WTC11 (cell line): ENCODE results near the gene C6orf132. TPM values are rescaled to one million over a fixed set of nuclear protein-coding genes. Genes with fewer than 3 reads are reported as not detected.
"Not testable (repeated sequence)": the region's sequence is repeated elsewhere in the genome, so short reads cannot be mapped to it uniquely, and the experiment has no call there.

ENCODE experiments used
- ATAC-seq: fragments of 200-7000 bp; cut with Tn5 transposase; 2 replicates; pipeline ENCODE4 v1.10.0; 2021; ENCODE audit warnings: mild to moderate bottlenecking, moderate library complexity
- CTCF ChIA-PET: fragments of 300-600 bp; sonication (Branson Sonifier 250); formaldehyde crosslinking; loops from one replicate; lab custom pipeline; 2021; ENCODE audit warnings: antibody characterized with exemption; lab: Charles Lee
- POLR2A ChIA-PET: fragments of 350-600 bp; sonication (Branson Sonifier 250); formaldehyde crosslinking; loops from one replicate; lab custom pipeline; 2021; ENCODE audit warnings: antibody characterized with exemption; lab: Charles Lee
- DNase-seq: peaks from one replicate; pipeline ENCODE4 v3.0.0; 2021; ENCODE audit warnings: low spot score
- H3K27ac Mint-ChIP-seq: 2 replicates; pipeline ENCODE4 v1.8.0; 2021; ENCODE audit warnings: mixed read lengths
- H3K27me3 Mint-ChIP-seq: 2 replicates; pipeline ENCODE4 v1.8.0; 2021; ENCODE audit warnings: low read depth, mild to moderate bottlenecking, moderate library complexity, mixed read lengths
- H3K36me3 Mint-ChIP-seq: 2 replicates; pipeline ENCODE4 v1.8.0; 2021; ENCODE audit warnings: mixed read lengths
- H3K4me1 Mint-ChIP-seq: 2 replicates; pipeline ENCODE4 v1.8.0; 2022; ENCODE audit warnings: mixed read lengths
- H3K4me3 Mint-ChIP-seq: 2 replicates; pipeline ENCODE4 v1.8.0; 2021; ENCODE audit warnings: mild to moderate bottlenecking, moderate library complexity, mixed read lengths
- H3K9me3 Mint-ChIP-seq: 2 replicates; pipeline ENCODE4 v1.8.0; 2021; ENCODE audit warnings: mixed read lengths
- ATF1 ChIP-seq: sonication (generic); formaldehyde crosslinking; IDR thresholded peaks from 2 replicates; pipeline ENCODE4 v1.8.1; 2023; ENCODE audit warnings: mild to moderate bottlenecking, moderate library complexity, missing genetic modification reagents
- ATF6 ChIP-seq: sonication (generic); formaldehyde crosslinking; IDR thresholded peaks from 2 replicates; pipeline ENCODE4 v1.8.1; 2023; ENCODE audit warnings: mild to moderate bottlenecking, missing genetic modification reagents
- CREM ChIP-seq: sonication (generic); formaldehyde crosslinking; IDR thresholded peaks from 2 replicates; pipeline ENCODE4 v1.8.1; 2022; ENCODE audit warnings: mild to moderate bottlenecking, missing genetic modification reagents, moderate library complexity
- FOXJ3 ChIP-seq: sonication (generic); formaldehyde crosslinking; IDR thresholded peaks from 2 replicates; pipeline ENCODE4 v1.9.0; 2021; ENCODE audit warnings: missing genetic modification reagents, mild to moderate bottlenecking, borderline replicate concordance
- FOXK1 ChIP-seq: sonication (generic); formaldehyde crosslinking; IDR thresholded peaks from 2 replicates; pipeline ENCODE4 v1.8.0; 2022; ENCODE audit warnings: mild to moderate bottlenecking, moderate library complexity, missing genetic modification reagents
- GABPB1 ChIP-seq: sonication (generic); formaldehyde crosslinking; IDR thresholded peaks from 2 replicates; pipeline ENCODE4 v1.8.1; 2023; ENCODE audit warnings: mild to moderate bottlenecking, missing genetic modification reagents
- GTF2I ChIP-seq: fragments of 250-450 bp; sonication (Bioruptor Pico); conservative IDR thresholded peaks from 2 replicates; pipeline ENCODE4 v1.4.0; 2021; ENCODE audit warnings: mild to moderate bottlenecking
- HMGXB4 ChIP-seq: sonication (generic); formaldehyde crosslinking; IDR thresholded peaks from 2 replicates; pipeline ENCODE4 v1.8.1; 2023; ENCODE audit warnings: mild to moderate bottlenecking, moderate library complexity, missing genetic modification reagents
- MYBL2 ChIP-seq: sonication (generic); formaldehyde crosslinking; IDR thresholded peaks from 2 replicates; pipeline ENCODE4 v1.8.1; 2023; ENCODE audit warnings: mild to moderate bottlenecking, moderate library complexity, missing genetic modification reagents
- TCF7 ChIP-seq: sonication (generic); formaldehyde crosslinking; IDR thresholded peaks from 2 replicates; pipeline ENCODE4 v1.8.0; 2022; ENCODE audit warnings: mild to moderate bottlenecking, low read depth, missing genetic modification reagents, moderate library complexity
- USF1 ChIP-seq: sonication (generic); formaldehyde crosslinking; IDR thresholded peaks from 2 replicates; pipeline ENCODE4 v1.8.0; 2022; ENCODE audit warnings: mild to moderate bottlenecking, missing genetic modification reagents
- ZMAT4 ChIP-seq: fragments of 250-450 bp; sonication (Bioruptor Pico); IDR thresholded peaks from 2 replicates; pipeline ENCODE4 v1.9.0; 2021; ENCODE audit warnings: mild to moderate bottlenecking
- ZNF416 ChIP-seq: fragments of 250-450 bp; sonication (Bioruptor Pico); IDR thresholded peaks from 2 replicates; pipeline ENCODE4 v1.9.0; 2021; ENCODE audit warnings: mild to moderate bottlenecking, inconsistent platforms
- ZNF512 ChIP-seq: sonication (generic); formaldehyde crosslinking; IDR thresholded peaks from 2 replicates; pipeline ENCODE4 v1.8.1; 2022; ENCODE audit warnings: missing genetic modification reagents, borderline replicate concordance
- total RNA-seq: library from RNA; stranded (reverse); gene quantifications from 3 replicates; pipeline ENCODE4 v1.2.3, GENCODE V29; 2021

Gene C6orf132
- total RNA-seq, 1 experiment from 2014 or later, result 52.6 TPM

GRCh38 chr6:42154461-42155209, 12.2 kb upstream of the C6orf132 start (continued):
- no peak for TF ChIP-seq ATF6 (CRISPR knock-in tag)
- TF ChIP-seq FOXK1, result no peak
- no peak for TF ChIP-seq USF1 (CRISPR knock-in tag)

- TF ChIP-seq GABPB1 (CRISPR knock-in tag) (no peak), CREM (CRISPR knock-in tag) (no peak)
- H3K4me1 Mint-ChIP-seq, result peaks cover 28% of the 10 kb centered on the region
- ATAC-seq, result no peak
- no peak for DNase-seq
- H3K9me3 Mint-ChIP-seq, result no peaks in the 10 kb centered on the region
- peaks cover 3% of the 10 kb centered on the region for H3K36me3 Mint-ChIP-seq
- H3K27me3 Mint-ChIP-seq, result peaks cover 24% of the 10 kb centered on the region
- ChIA-PET POLR2A (interaction anchor here (0.6 kb wide), 1 partner anchor 189 kb away, joined by 4 read pairs; no protein-coding TSS in a partner anchor), CTCF (interaction anchor here (1.1 to 1.4 kb wide), 2 partner anchors 50 to 61 kb away, joined by 3 to 4 read pairs; no protein-coding TSS in a partner anchor)
- H3K4me3 Mint-ChIP-seq, result no peak overlapping the region
- H3K27ac Mint-ChIP-seq, result no peak overlapping the region
These were observed 11.5 kb upstream of the C6orf132 start for GRCh38 chr6:42153921-42154320.

- H3K27ac Mint-ChIP-seq, CTCF ChIA-PET, H3K36me3 Mint-ChIP-seq, H3K4me3 Mint-ChIP-seq, POLR2A ChIA-PET, ATAC-seq, H3K9me3 Mint-ChIP-seq, DNase-seq: not testable (repeated sequence)
- Mint-ChIP-seq H3K27me3 (peaks cover 21% of the 10 kb centered on the region), H3K4me1 (peaks cover 26% of the 10 kb centered on the region)
These were observed 10.3 kb upstream of the C6orf132 start for GRCh38 chr6:42152528-42153213.

GRCh38 chr6:42152024-42152423, 9.6 kb upstream of the C6orf132 start:
- ChIA-PET POLR2A (interaction anchor here (0.7 kb wide), 1 partner anchor 777 kb away, joined by 4 read pairs; no protein-coding TSS in a partner anchor), CTCF (interaction anchor here (0.7 to 2.8 kb wide), 3 partner anchors 15 to 56 kb away, joined by 3 to 13 read pairs (median 4); no protein-coding TSS in a partner anchor)
- TF ChIP-seq ZMAT4, result no peak
- no peak for TF ChIP-seq GTF2I (CRISPR knock-in tag)
- TF ChIP-seq ATF1, result no peak
- no peak for TF ChIP-seq TCF7
- no peak for TF ChIP-seq ZNF416
- no peak for TF ChIP-seq FOXJ3 (CRISPR knock-in tag)
- no peak for TF ChIP-seq MYBL2 (CRISPR knock-in tag)
- ATAC-seq, result no peak
- no peak for DNase-seq
- Mint-ChIP-seq H3K4me1 (peaks cover 25% of the 10 kb centered on the region), H3K36me3 (peaks cover 3% of the 10 kb centered on the region), H3K27ac (peak overlapping the region; percentile 10; the same call in 1 of the 2 replicates), H3K27me3 (peaks cover 19% of the 10 kb centered on the region), H3K4me3 (no peak overlapping the region), H3K9me3 (no peaks in the 10 kb centered on the region)

- POLR2A ChIA-PET, result no interaction called here
These were observed 7.8 kb upstream of the C6orf132 start for GRCh38 chr6:42150254-42150653.

More at GRCh38 chr6:42150254-42150653, 7.8 kb upstream of the C6orf132 start:
- no peaks in the 10 kb centered on the region for H3K9me3 Mint-ChIP-seq
- no peak overlapping the region for H3K27ac Mint-ChIP-seq
- H3K4me3 Mint-ChIP-seq, result no peak overlapping the region
- H3K4me1 Mint-ChIP-seq, result peaks cover 17% of the 10 kb centered on the region
- no peak for TF ChIP-seq ZNF512
- TF ChIP-seq HMGXB4, result no peak
- TF ChIP-seq GABPB1 (CRISPR knock-in tag), result 0 out of 2 replicates have a peak, but pooled peaks have one; percentile 30
- TF ChIP-seq, all 79 proteins: peak for 1
- Mint-ChIP-seq H3K36me3 (peaks cover 3% of the 10 kb centered on the region), H3K27me3 (peaks cover 10% of the 10 kb centered on the region)
- ATAC-seq (no peak), DNase-seq (no peak)
- CTCF ChIA-PET, result interaction anchor here (1.8 to 2.8 kb wide), 2 partner anchors 46 to 50 kb away, joined by 5 to 13 read pairs; no protein-coding TSS in a partner anchor
